AG10803 (cell line): ENCODE measurements around the gene ZBTB26.
"Not testable (repeated sequence)": the region's sequence is repeated elsewhere in the genome, so short reads cannot be mapped to it uniquely, and the experiment has no call there.

ENCODE experiments used
- DNase-seq: peaks from one replicate; pipeline ENCODE4 v3.0.0; 2010; ENCODE audit warnings: low read depth
- H3K4me3 ChIP-seq: 2 replicates; pipeline ENCODE4 v1.5.1; 2011; ENCODE audit warnings: mild to moderate bottlenecking, low read length, control low read depth
- CTCF ChIP-seq: conservative IDR thresholded peaks from 2 replicates; pipeline ENCODE4 v1.5.1; 2011; ENCODE audit warnings: mild to moderate bottlenecking, low read length, control low read depth, inconsistent platforms

Gene ZBTB26

GRCh38 chr9:122929796-122930354 lies 1.4 kb downstream of the ZBTB26 start:
- no peak for DNase-seq
- TF ChIP-seq CTCF, result no peak
- peak overlapping the region; percentile 91; the same call in 1 of the 2 replicates for H3K4me3 ChIP-seq

- no peak overlapping the region for H3K4me3 ChIP-seq
- no peak for TF ChIP-seq CTCF
Observed at GRCh38 chr9:122923947-122924346, 7.4 kb downstream of the ZBTB26 start.

GRCh38 chr9:122922713-122923112 lies 8.6 kb downstream of the ZBTB26 start:
- no peak for DNase-seq
- H3K4me3 ChIP-seq, result no peak overlapping the region
- TF ChIP-seq CTCF, result no peak

More at GRCh38 chr9:122923947-122924346, 7.4 kb downstream of the ZBTB26 start:
- DNase-seq, result no peak

GRCh38 chr9:122918310-122918709 lies 13.0 kb downstream of the ZBTB26 start:
- no peak for DNase-seq
- no peak for TF ChIP-seq CTCF
- no peak overlapping the region for H3K4me3 ChIP-seq

- peak; percentile 82 for DNase-seq
- no peak; the same call in 1 of the 2 replicates for TF ChIP-seq CTCF
- peak within 1 kb of the TSS; percentile 91 for H3K4me3 ChIP-seq
Observed at GRCh38 chr9:122912964-122913673, 18.2 kb downstream of the ZBTB26 start, which contains the start of gene ZBTB6. ZBTB6 (minus strand) TSS chr9:122913323; CDS start chr9:122912072, 1,251 bp downstream.

- no peak for TF ChIP-seq CTCF
- DNase-seq, result no peak
- peak overlapping the region; percentile 91 for H3K4me3 ChIP-seq
Observed at GRCh38 chr9:122912671-122912963, 18.7 kb downstream of the ZBTB26 start.

GRCh38 chr9:122906122-122906521 lies 25.2 kb downstream of the ZBTB26 start:
- not testable (repeated sequence) for DNase-seq, H3K4me3 ChIP-seq
